Neuron (in vitro differentiated cells): ENCODE results near the gene TTC28.
"Not testable (repeated sequence)": the region's sequence is repeated elsewhere in the genome, so short reads cannot be mapped to it uniquely, and the experiment has no call there.

Experiments used
- H2AFZ ChIP-seq: one replicate; pipeline ENCODE4 v1.6.1; 2013; ENCODE audit warnings: low read depth, mild to moderate bottlenecking, inconsistent platforms, low read length, moderate library complexity
- H3K27me3 ChIP-seq: one replicate; pipeline ENCODE4 v1.6.1; 2013; ENCODE audit warnings: low read length; ENCODE audit not compliant: insufficient read depth
- H3K36me3 ChIP-seq: one replicate; pipeline ENCODE4 v1.6.1; 2013; ENCODE audit warnings: low read length; ENCODE audit not compliant: insufficient read depth
- H3K4me1 ChIP-seq: one replicate; pipeline ENCODE4 v1.6.1; 2013; ENCODE audit warnings: low read length; ENCODE audit not compliant: insufficient read depth
- H3K4me3 ChIP-seq: 2 replicates; pipeline ENCODE4 v1.5.1; 2013; ENCODE audit warnings: mild to moderate bottlenecking, low read length, moderate library complexity
- H3K9me3 ChIP-seq: one replicate; pipeline ENCODE4 v1.6.1; 2013; ENCODE audit warnings: low read length

Gene TTC28

GRCh38 chr22:28615423-28615822 is 64.2 kb downstream of the TTC28 start:
- H3K4me3 ChIP-seq, H2AFZ ChIP-seq, H3K9me3 ChIP-seq, H3K27me3 ChIP-seq, H3K4me1 ChIP-seq, H3K36me3 ChIP-seq: not testable (repeated sequence)

- H3K4me1 ChIP-seq = peaks cover 6% of the 10 kb centered on the region
- peaks cover 4% of the 10 kb centered on the region for H3K9me3 ChIP-seq
- peaks cover 6% of the 10 kb centered on the region for H3K36me3 ChIP-seq
- H3K27me3 ChIP-seq = no peaks in the 10 kb centered on the region
- no peak overlapping the region for H2AFZ ChIP-seq
- no peak overlapping the region for H3K4me3 ChIP-seq
Measured at GRCh38 chr22:28609921-28610320, 69.7 kb downstream of the TTC28 start.

GRCh38 chr22:28608546-28608945 is 71.1 kb downstream of the TTC28 start:
- H3K4me1 ChIP-seq = peaks cover 10% of the 10 kb centered on the region
- no peak overlapping the region for H3K4me3 ChIP-seq
- no peak overlapping the region for H2AFZ ChIP-seq
- peaks cover 6% of the 10 kb centered on the region for H3K36me3 ChIP-seq
- H3K9me3 ChIP-seq = peaks cover 4% of the 10 kb centered on the region
- H3K27me3 ChIP-seq = no peaks in the 10 kb centered on the region

GRCh38 chr22:28607795-28608194 is 71.8 kb downstream of the TTC28 start:
- no peak overlapping the region for H3K4me3 ChIP-seq
- peaks cover 6% of the 10 kb centered on the region for H3K36me3 ChIP-seq
- H3K27me3 ChIP-seq = no peaks in the 10 kb centered on the region
- no peak overlapping the region for H2AFZ ChIP-seq
- peaks cover 10% of the 10 kb centered on the region for H3K4me1 ChIP-seq
- H3K9me3 ChIP-seq = peaks cover 4% of the 10 kb centered on the region

GRCh38 chr22:28604966-28605761 is 74.5 kb downstream of the TTC28 start:
- Histone ChIP-seq H3K9me3 (peaks cover 3% of the 10 kb centered on the region), H2AFZ (no peak overlapping the region), H3K4me1 (peaks cover 15% of the 10 kb centered on the region), H3K27me3 (no peaks in the 10 kb centered on the region), H3K4me3 (no peak overlapping the region), H3K36me3 (peaks cover 4% of the 10 kb centered on the region)

- Histone ChIP-seq H3K27me3 (no peaks in the 10 kb centered on the region), H3K36me3 (no peaks in the 10 kb centered on the region), H2AFZ (no peak overlapping the region), H3K4me3 (no peak overlapping the region), H3K9me3 (no peaks in the 10 kb centered on the region), H3K4me1 (peaks cover 15% of the 10 kb centered on the region)
Measured at GRCh38 chr22:28601915-28602314, 77.7 kb downstream of the TTC28 start.

- Histone ChIP-seq H3K9me3 (no peaks in the 10 kb centered on the region), H3K36me3 (no peaks in the 10 kb centered on the region), H3K27me3 (no peaks in the 10 kb centered on the region), H3K4me3 (no peak overlapping the region), H3K4me1 (peaks cover 15% of the 10 kb centered on the region), H2AFZ (no peak overlapping the region)
Measured at GRCh38 chr22:28600546-28601143, 79.0 kb downstream of the TTC28 start.

- no peaks in the 10 kb centered on the region for H3K9me3 ChIP-seq
- H2AFZ ChIP-seq = no peak overlapping the region
- H3K36me3 ChIP-seq = no peaks in the 10 kb centered on the region
- no peaks in the 10 kb centered on the region for H3K27me3 ChIP-seq
- H3K4me3 ChIP-seq = no peak overlapping the region
- peaks cover 6% of the 10 kb centered on the region for H3K4me1 ChIP-seq
Measured at GRCh38 chr22:28599693-28600092, 79.9 kb downstream of the TTC28 start.

GRCh38 chr22:28597665-28598064 is 82.0 kb downstream of the TTC28 start:
- H2AFZ ChIP-seq = no peak overlapping the region
- no peaks in the 10 kb centered on the region for H3K9me3 ChIP-seq
- no peak overlapping the region for H3K4me3 ChIP-seq
- no peaks in the 10 kb centered on the region for H3K27me3 ChIP-seq
- H3K4me1 ChIP-seq = peaks cover 10% of the 10 kb centered on the region
- no peaks in the 10 kb centered on the region for H3K36me3 ChIP-seq

GRCh38 chr22:28594797-28595462 is 84.7 kb downstream of the TTC28 start:
- Histone ChIP-seq H3K4me1 (peaks cover 5% of the 10 kb centered on the region), H3K27me3 (no peaks in the 10 kb centered on the region), H3K36me3 (no peaks in the 10 kb centered on the region), H2AFZ (no peak overlapping the region), H3K4me3 (no peak overlapping the region), H3K9me3 (no peaks in the 10 kb centered on the region)

GRCh38 chr22:28594076-28594796 is 85.4 kb downstream of the TTC28 start:
- Histone ChIP-seq H3K4me1 (peaks cover 5% of the 10 kb centered on the region), H3K9me3 (no peaks in the 10 kb centered on the region), H2AFZ (no peak overlapping the region), H3K36me3 (no peaks in the 10 kb centered on the region), H3K27me3 (no peaks in the 10 kb centered on the region), H3K4me3 (no peak overlapping the region)

- Histone ChIP-seq H3K9me3 (no peaks in the 10 kb centered on the region), H2AFZ (no peak overlapping the region), H3K36me3 (no peaks in the 10 kb centered on the region), H3K27me3 (no peaks in the 10 kb centered on the region), H3K4me1 (peaks cover 5% of the 10 kb centered on the region), H3K4me3 (no peak overlapping the region)
Measured at GRCh38 chr22:28593299-28593698, 86.3 kb downstream of the TTC28 start.
